GM12864 (cell line): ENCODE results near the gene LRRC38.

Experiments used
- DNase-seq: peaks from one replicate; pipeline ENCODE4 v3.0.0-alpha.2; 2011; ENCODE audit warnings: low read depth
- H3K4me3 ChIP-seq: 2 replicates; pipeline ENCODE4 v1.5.1; 2011; ENCODE audit warnings: mild to moderate bottlenecking, low read depth, low read length, control low read depth
- TF ChIP-seq, protein P1 (sequence below): IDR thresholded peaks from 2 replicates; pipeline ENCODE4 v1.5.1; 2011; ENCODE audit warnings: low read depth, mild to moderate bottlenecking, moderate library complexity, low read length, control low read depth, inconsistent platforms; ENCODE audit errors: missing control alignments

Gene LRRC38

DNA sequence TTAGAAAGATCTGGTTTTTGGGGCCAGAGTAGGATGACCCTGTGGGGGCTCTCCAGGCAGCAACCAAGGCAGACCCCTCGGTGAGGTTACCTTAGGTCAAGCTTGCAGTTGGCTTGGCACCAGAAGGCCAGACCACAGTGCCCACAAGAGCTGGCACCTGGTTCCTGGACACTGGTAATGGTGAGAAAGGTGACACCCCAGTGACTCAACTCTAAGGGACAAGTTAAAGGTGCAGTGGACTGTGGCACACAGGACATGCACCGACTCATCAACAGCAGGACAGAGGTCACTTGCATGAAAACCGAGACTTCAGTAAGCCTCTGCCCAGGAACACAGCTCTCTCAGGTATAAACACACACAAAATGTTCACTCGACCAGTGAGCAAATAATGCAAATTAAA, 6.7 kb downstream of the LRRC38 start:
- DNase-seq = no peak

DNA sequence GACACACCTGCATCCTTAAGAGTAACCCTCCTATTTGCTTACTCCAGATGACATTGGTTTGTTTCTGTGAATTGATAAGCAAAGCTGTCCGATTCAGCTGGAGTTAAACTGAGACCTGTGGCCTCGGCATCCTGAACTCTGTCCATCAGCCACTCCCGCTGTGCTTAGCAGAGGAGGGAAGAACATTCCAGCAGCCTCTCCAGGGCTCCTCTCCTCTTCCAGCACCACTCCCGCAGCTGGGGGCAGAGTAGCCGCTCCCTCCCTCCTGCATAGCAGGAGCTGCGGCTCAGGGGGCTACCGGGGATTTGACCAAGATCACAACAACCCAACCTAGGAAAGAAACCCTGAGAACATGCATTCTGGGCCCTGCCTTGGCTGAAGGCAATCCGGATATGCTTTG, 8.8 kb downstream of the LRRC38 start:
- no peak overlapping the region for H3K4me3 ChIP-seq
- TF ChIP-seq, protein P1, sequence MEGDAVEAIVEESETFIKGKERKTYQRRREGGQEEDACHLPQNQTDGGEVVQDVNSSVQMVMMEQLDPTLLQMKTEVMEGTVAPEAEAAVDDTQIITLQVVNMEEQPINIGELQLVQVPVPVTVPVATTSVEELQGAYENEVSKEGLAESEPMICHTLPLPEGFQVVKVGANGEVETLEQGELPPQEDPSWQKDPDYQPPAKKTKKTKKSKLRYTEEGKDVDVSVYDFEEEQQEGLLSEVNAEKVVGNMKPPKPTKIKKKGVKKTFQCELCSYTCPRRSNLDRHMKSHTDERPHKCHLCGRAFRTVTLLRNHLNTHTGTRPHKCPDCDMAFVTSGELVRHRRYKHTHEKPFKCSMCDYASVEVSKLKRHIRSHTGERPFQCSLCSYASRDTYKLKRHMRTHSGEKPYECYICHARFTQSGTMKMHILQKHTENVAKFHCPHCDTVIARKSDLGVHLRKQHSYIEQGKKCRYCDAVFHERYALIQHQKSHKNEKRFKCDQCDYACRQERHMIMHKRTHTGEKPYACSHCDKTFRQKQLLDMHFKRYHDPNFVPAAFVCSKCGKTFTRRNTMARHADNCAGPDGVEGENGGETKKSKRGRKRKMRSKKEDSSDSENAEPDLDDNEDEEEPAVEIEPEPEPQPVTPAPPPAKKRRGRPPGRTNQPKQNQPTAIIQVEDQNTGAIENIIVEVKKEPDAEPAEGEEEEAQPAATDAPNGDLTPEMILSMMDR = no peak
- DNase-seq = no peak

More for the DNA sequence above, 6.7 kb downstream of the LRRC38 start:
- TF ChIP-seq, protein P1 = no peak
- no peak overlapping the region for H3K4me3 ChIP-seq

DNA sequence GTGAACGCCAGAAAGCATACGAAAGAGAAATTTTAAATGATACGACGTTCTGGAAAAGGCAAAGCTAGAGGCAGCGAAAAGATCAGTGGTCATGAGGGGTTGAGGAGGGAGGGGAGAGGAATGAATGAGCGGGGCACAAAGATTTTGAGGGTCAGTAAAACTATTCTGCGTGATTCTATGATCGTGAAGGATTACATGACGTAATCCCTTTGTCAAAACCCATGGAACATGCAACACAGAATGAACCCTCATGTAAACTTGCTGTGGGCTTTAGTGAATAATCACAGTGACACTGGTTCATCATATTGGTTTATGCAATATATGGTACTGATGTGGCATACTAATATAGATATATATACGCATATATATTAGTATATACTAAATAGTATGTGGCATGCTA, 13.0 kb downstream of the LRRC38 start:
- TF ChIP-seq, protein P1 = no peak
- DNase-seq = no peak
- H3K4me3 ChIP-seq = no peak overlapping the region

DNA sequence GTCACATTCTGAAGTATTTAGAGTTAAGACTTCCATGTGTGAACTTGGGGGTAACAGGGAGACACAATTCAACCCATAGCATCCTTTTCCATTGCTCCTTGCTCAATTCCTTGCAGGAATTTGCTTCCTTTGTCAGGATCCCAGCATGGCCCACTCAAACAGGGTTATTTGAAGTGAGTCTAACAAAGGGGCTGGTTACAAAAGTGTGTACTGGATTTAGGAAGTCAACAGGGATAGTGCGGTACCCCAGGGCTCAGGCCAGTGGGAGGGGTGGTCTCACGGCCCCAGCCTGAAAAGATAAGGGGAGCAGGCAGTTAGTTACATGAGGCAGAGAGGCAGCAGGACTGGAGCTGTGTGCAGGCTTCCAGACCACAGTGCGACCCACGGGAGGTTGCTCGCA, 14.4 kb downstream of the LRRC38 start:
- no peak for DNase-seq
- TF ChIP-seq, protein P1 = no peak
- H3K4me3 ChIP-seq = no peak overlapping the region

DNA sequence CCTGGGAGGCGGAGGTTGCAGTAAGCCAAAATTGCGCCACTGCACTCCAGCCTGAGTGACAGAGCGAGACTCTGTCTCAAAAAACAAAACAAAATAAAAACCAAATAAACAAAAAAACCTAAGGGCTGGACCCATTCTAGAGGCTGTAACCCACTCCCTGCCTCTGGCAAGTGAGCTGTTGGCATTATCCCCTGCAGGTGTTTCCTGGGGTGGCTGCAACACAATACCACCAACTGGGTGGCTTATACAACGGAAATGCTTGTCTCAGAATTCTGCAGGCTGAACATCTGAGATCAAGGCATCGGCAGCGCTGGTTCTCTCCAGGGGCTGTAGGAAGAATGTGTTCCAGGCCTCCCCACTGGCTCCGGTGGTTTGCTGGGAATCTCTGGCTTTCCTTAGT, 15.2 kb downstream of the LRRC38 start:
- H3K4me3 ChIP-seq = no peak overlapping the region
- TF ChIP-seq, protein P1 = no peak
- DNase-seq = no peak

DNA sequence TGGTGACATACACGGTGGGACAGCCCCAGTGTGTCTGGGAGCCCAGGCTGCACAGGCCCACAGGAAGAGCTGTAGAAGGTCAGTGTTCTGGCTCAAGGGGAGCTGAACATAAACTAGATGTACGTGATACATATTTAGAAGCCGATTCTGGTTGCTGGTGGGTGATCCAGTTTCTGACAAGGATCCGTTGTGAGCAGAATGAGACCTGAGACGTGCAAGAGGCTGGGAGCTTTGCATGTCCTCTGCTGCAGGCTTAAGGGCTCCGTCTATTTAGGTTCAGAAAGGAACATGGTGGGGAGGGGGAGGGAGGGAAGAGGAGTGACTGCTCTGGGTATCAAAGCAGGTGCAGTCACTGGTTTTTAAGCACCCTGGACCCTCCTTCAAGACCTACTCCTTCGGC, 18.6 kb downstream of the LRRC38 start:
- no peak overlapping the region for H3K4me3 ChIP-seq
- DNase-seq = no peak
- TF ChIP-seq, protein P1 = no peak

DNA sequence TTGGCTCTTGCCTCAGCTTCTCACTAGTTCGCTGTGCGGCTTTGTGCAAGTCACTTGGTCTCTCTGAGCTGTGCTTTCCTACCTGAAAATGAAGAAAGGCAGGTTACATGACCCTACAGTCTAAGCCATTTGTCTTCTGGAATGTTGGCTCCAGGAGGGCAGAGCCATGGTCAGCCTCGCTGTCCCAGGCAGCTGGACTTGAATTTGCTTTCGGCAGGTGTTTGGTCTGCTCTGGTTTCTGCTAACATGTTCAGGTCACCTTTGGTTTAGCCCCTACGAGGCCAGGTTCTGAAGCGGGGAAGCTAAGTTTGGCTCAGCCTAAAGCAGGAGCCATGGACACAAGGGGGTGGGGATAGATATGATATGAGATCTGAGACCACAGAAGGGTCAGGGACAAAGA, 19.1 kb downstream of the LRRC38 start:
- TF ChIP-seq, protein P1 = no peak
- H3K4me3 ChIP-seq = no peak overlapping the region
- no peak for DNase-seq
